Stimulated activated effector memory CD8-positive, alpha-beta T cell treated with anti-CD3 and anti-CD28 coated beads, Interleukin-12 subunit alpha, Interleukin-12 subunit beta, amount 100 ng/mL, for 72 hours (primary cell): Measurements from ENCODE around the gene BRD3OS.
"Not testable (repeated sequence)": the region's sequence is repeated elsewhere in the genome, so short reads cannot be mapped to it uniquely, and the experiment has no call there.

Experiments
- ATAC-seq: fragments of 150-1000 bp; cut with Tn5 transposase; 2 replicates; pipeline ENCODE4 v1.10.0; 2021
- DNase-seq, 2 donors: peaks; one replicate each; pipeline ENCODE4 v3.0.0; 2021 to 2022; ENCODE audit warnings: low spot score in 2 of 2
- H3K27ac Mint-ChIP-seq: one replicate; pipeline ENCODE4 v1.8.0; 2022; ENCODE audit warnings: mild to moderate bottlenecking, mixed read lengths
- H3K36me3 Mint-ChIP-seq: one replicate; pipeline ENCODE4 v1.8.0; 2022; ENCODE audit warnings: mild to moderate bottlenecking, mixed read lengths
- H3K4me1 Mint-ChIP-seq: one replicate; pipeline ENCODE4 v1.8.0; 2022; ENCODE audit warnings: mixed read lengths
- H3K4me3 Mint-ChIP-seq: one replicate; pipeline ENCODE4 v1.8.0; 2022; ENCODE audit warnings: mild to moderate bottlenecking, mixed read lengths
- H3K9me3 Mint-ChIP-seq: one replicate; pipeline ENCODE4 v1.8.0; 2022; ENCODE audit warnings: mixed read lengths

BRD3OS gene

GRCh38 chr9:133982971-133983720 is 42.1 kb upstream of the BRD3OS start:
- Mint-ChIP-seq H3K4me1 (peaks cover 5% of the 10 kb centered on the region), H3K27ac (no peak overlapping the region), H3K9me3 (no peaks in the 10 kb centered on the region), H3K36me3 (no peaks in the 10 kb centered on the region), H3K4me3 (no peak overlapping the region)
- DNase-seq, result no peak
- no peak for ATAC-seq

- ATAC-seq (no peak), DNase-seq (no peak)
- no peak overlapping the region for H3K4me3 Mint-ChIP-seq
- no peak overlapping the region for H3K27ac Mint-ChIP-seq
- H3K4me1 Mint-ChIP-seq, result peaks cover under 1% of the 10 kb centered on the region
- no peaks in the 10 kb centered on the region for H3K36me3 Mint-ChIP-seq
- no peaks in the 10 kb centered on the region for H3K9me3 Mint-ChIP-seq
Observed at GRCh38 chr9:133986061-133986460, 39.2 kb upstream of the BRD3OS start.

- Mint-ChIP-seq H3K27ac (peak overlapping the region; percentile 62), H3K4me3 (no peak overlapping the region), H3K4me1 (no peaks in the 10 kb centered on the region), H3K36me3 (no peaks in the 10 kb centered on the region), H3K9me3 (no peaks in the 10 kb centered on the region)
- DNase-seq, result no peak
- ATAC-seq, result no peak
Observed at GRCh38 chr9:133986774-133987445, 38.4 kb upstream of the BRD3OS start.

GRCh38 chr9:133987446-133987788 is 37.9 kb upstream of the BRD3OS start:
- DNase-seq, result no peak
- no peaks in the 10 kb centered on the region for H3K4me1 Mint-ChIP-seq

GRCh38 chr9:133987946-133988665 is 37.2 kb upstream of the BRD3OS start:
- no peaks in the 10 kb centered on the region for H3K4me1 Mint-ChIP-seq
- ATAC-seq, result no peak
- no peak overlapping the region for H3K27ac Mint-ChIP-seq
- H3K4me3 Mint-ChIP-seq, result no peak overlapping the region
- H3K9me3 Mint-ChIP-seq, result no peaks in the 10 kb centered on the region
- H3K36me3 Mint-ChIP-seq, result no peaks in the 10 kb centered on the region
- no peak for DNase-seq

More at GRCh38 chr9:133987446-133987788, 37.9 kb upstream of the BRD3OS start:
- Mint-ChIP-seq H3K4me3 (no peak overlapping the region), H3K36me3 (no peaks in the 10 kb centered on the region), H3K27ac (peak overlapping the region; percentile 62), H3K9me3 (no peaks in the 10 kb centered on the region)
- ATAC-seq, result no peak

GRCh38 chr9:133988771-133989170 is 36.5 kb upstream of the BRD3OS start:
- not testable (repeated sequence) for H3K9me3 Mint-ChIP-seq, H3K4me1 Mint-ChIP-seq, H3K4me3 Mint-ChIP-seq, DNase-seq, ATAC-seq, H3K27ac Mint-ChIP-seq, H3K36me3 Mint-ChIP-seq

- DNase-seq, result no peak
- no peaks in the 10 kb centered on the region for H3K4me1 Mint-ChIP-seq
- no peaks in the 10 kb centered on the region for H3K36me3 Mint-ChIP-seq
- ATAC-seq, result no peak
- peak overlapping the region; percentile 51 for H3K4me3 Mint-ChIP-seq
- no peaks in the 10 kb centered on the region for H3K9me3 Mint-ChIP-seq
- H3K27ac Mint-ChIP-seq, result no peak overlapping the region
Observed at GRCh38 chr9:133989625-133990365, 35.5 kb upstream of the BRD3OS start.

- H3K4me3 Mint-ChIP-seq, result peak overlapping the region; percentile 51
- no peaks in the 10 kb centered on the region for H3K9me3 Mint-ChIP-seq
- ATAC-seq (no peak), DNase-seq (no peak)
- H3K27ac Mint-ChIP-seq, result no peak overlapping the region
- no peaks in the 10 kb centered on the region for H3K36me3 Mint-ChIP-seq
- H3K4me1 Mint-ChIP-seq, result no peaks in the 10 kb centered on the region
Observed at GRCh38 chr9:133990366-133991213, 34.7 kb upstream of the BRD3OS start.

- peak overlapping the region; percentile 51 for H3K4me3 Mint-ChIP-seq
- ATAC-seq (no peak), DNase-seq (no peak)
- no peak overlapping the region for H3K27ac Mint-ChIP-seq
- H3K9me3 Mint-ChIP-seq, result no peaks in the 10 kb centered on the region
- no peaks in the 10 kb centered on the region for H3K4me1 Mint-ChIP-seq
- H3K36me3 Mint-ChIP-seq, result no peaks in the 10 kb centered on the region
Observed at GRCh38 chr9:133991214-133991921, 33.9 kb upstream of the BRD3OS start.

GRCh38 chr9:133991964-133992779 is 33.1 kb upstream of the BRD3OS start, which contains the start of gene VAV2:
Gene VAV2, minus strand, starts transcription at chr9:133992324. Its CDS starts 46 bp downstream, at chr9:133992278.
- DNase-seq, result peak; percentile 46 to 80
- Mint-ChIP-seq H3K4me3 (peak within 1 kb of the TSS; percentile 62), H3K4me1 (no peaks in the 10 kb centered on the region), H3K27ac (no peak within 1 kb of the TSS), H3K9me3 (no peaks in the 10 kb centered on the region), H3K36me3 (no peaks in the 10 kb centered on the region)
- peak; percentile 62 for ATAC-seq

GRCh38 chr9:133992780-133993634 is 32.3 kb upstream of the BRD3OS start:
- DNase-seq, result peak; percentile 66 to 86
- ATAC-seq, result peak; percentile 78
- no peaks in the 10 kb centered on the region for H3K9me3 Mint-ChIP-seq
- peak overlapping the region; percentile 62 for H3K4me3 Mint-ChIP-seq
- no peaks in the 10 kb centered on the region for H3K4me1 Mint-ChIP-seq
- no peak overlapping the region for H3K27ac Mint-ChIP-seq
- no peaks in the 10 kb centered on the region for H3K36me3 Mint-ChIP-seq

GRCh38 chr9:133993635-133994253 is 31.5 kb upstream of the BRD3OS start:
- H3K27ac Mint-ChIP-seq, result no peak overlapping the region
- H3K9me3 Mint-ChIP-seq, result no peaks in the 10 kb centered on the region
- H3K4me3 Mint-ChIP-seq, result peak overlapping the region; percentile 62
- H3K36me3 Mint-ChIP-seq, result no peaks in the 10 kb centered on the region
- DNase-seq (no peak), ATAC-seq (no peak)
- no peaks in the 10 kb centered on the region for H3K4me1 Mint-ChIP-seq
